Activated CD8-positive, alpha-beta T cell treated with anti-CD3 and anti-CD28 coated beads for 36 hours (primary cell): ENCODE measurements around the gene RRAD. TPM values are rescaled to one million over a fixed set of nuclear protein-coding genes. Genes with fewer than 3 reads are reported as not detected.
A peak's percentile ranks its signal among the peaks of the same experiment; 100 is the strongest.

Experiments used
- ATAC-seq: fragments of 200-7000 bp; cut with Tn5 transposase; one replicate; pipeline ENCODE4 v1.10.0; 2021; ENCODE audit warnings: mild to moderate bottlenecking, moderate library complexity
- CTCF ChIA-PET: fragments of 350-600 bp; sonication (Branson Sonifier 250); formaldehyde crosslinking; loops from one replicate; lab custom pipeline; 2021; ENCODE audit warnings: antibody characterized with exemption; lab: Charles Lee
- POLR2A ChIA-PET: fragments of 350-600 bp; sonication (Branson Sonifier 250); formaldehyde crosslinking; loops from one replicate; lab custom pipeline; 2021; ENCODE audit warnings: antibody characterized with exemption; lab: Charles Lee
- DNase-seq: peaks from one replicate; pipeline ENCODE4 v3.0.0-alpha.2; 2020
- H3K27ac Mint-ChIP-seq: one replicate; pipeline ENCODE4 v1.8.0; 2021; ENCODE audit warnings: mild to moderate bottlenecking, mixed read lengths
- H3K27me3 Mint-ChIP-seq: one replicate; pipeline ENCODE4 v1.8.0; 2021; ENCODE audit warnings: mixed read lengths
- H3K36me3 Mint-ChIP-seq: one replicate; pipeline ENCODE4 v1.8.0; 2021; ENCODE audit warnings: low read depth, mixed read lengths
- H3K4me1 Mint-ChIP-seq: one replicate; pipeline ENCODE4 v1.8.0; 2021; ENCODE audit warnings: low read depth, mixed read lengths
- H3K4me3 Mint-ChIP-seq: one replicate; pipeline ENCODE4 v1.8.0; 2021; ENCODE audit warnings: mild to moderate bottlenecking, moderate library complexity, mixed read lengths
- H3K9me3 Mint-ChIP-seq: one replicate; pipeline ENCODE4 v1.8.0; 2021; ENCODE audit warnings: mixed read lengths
- CTCF ChIP-seq: fragments of 200-600 bp; IDR thresholded peaks from one replicate; pipeline ENCODE4 v1.8.0; 2022; ENCODE audit warnings: antibody characterized with exemption, mild to moderate bottlenecking
- intact Hi-C: fragments of 100-400 bp; cut with micrococcal nuclease; formaldehyde crosslinking; loops from one replicate; pipeline ENCODE4 v1.10.0; 2022
- total RNA-seq, 2 experiments: library from RNA; stranded (reverse); gene quantifications; one replicate each; pipeline ENCODE4 v1.2.3, GENCODE V29; 2021

RRAD gene
- total RNA-seq, 2 experiments from 2014 or later, result 0.61 to 1.1 TPM

- CTCF ChIA-PET, result interaction anchor here (1.1 to 1.4 kb wide), 3 partner anchors 9 to 75 kb away, joined by 3 to 5 read pairs (median 5); partner anchors contain the start of gene NAE1
- Mint-ChIP-seq H3K27me3 (no peaks in the 10 kb centered on the region), H3K27ac (no peak overlapping the region), H3K9me3 (no peaks in the 10 kb centered on the region), H3K4me1 (peaks cover 8% of the 10 kb centered on the region), H3K36me3 (no peaks in the 10 kb centered on the region), H3K4me3 (no peak overlapping the region)
- intact Hi-C loops, result no loop called here
- POLR2A ChIA-PET, result interaction anchor here (1.7 kb wide), 1 partner anchor 9 kb away, joined by 4 read pairs; no protein-coding TSS in a partner anchor
- no peak for TF ChIP-seq CTCF
- DNase-seq (peak; percentile 74), ATAC-seq (peak; percentile 75)
These were observed 19.4 kb downstream of the RRAD start for GRCh38 chr16:66905633-66906539.

GRCh38 chr16:66904846-66905632 lies 20.3 kb downstream of the RRAD start:
- Mint-ChIP-seq H3K4me1 (peaks cover 8% of the 10 kb centered on the region), H3K9me3 (no peaks in the 10 kb centered on the region), H3K4me3 (no peak overlapping the region), H3K27ac (no peak overlapping the region), H3K36me3 (no peaks in the 10 kb centered on the region), H3K27me3 (no peaks in the 10 kb centered on the region)
- no peak for TF ChIP-seq CTCF
- POLR2A ChIA-PET, result interaction anchor here (1.0 to 1.7 kb wide), 3 partner anchors 10 to 30 kb away, joined by 3 to 5 read pairs (median 4); no protein-coding TSS in a partner anchor
- no peak for ATAC-seq
- DNase-seq, result no peak
- intact Hi-C loops, result no loop called here
- CTCF ChIA-PET, result interaction anchor here (1.2 to 2.3 kb wide), 3 partner anchors 9 to 74 kb away, joined by 3 to 7 read pairs (median 5); partner anchors contain the start of gene NAE1

GRCh38 chr16:66904428-66904845 lies 20.9 kb downstream of the RRAD start:
- H3K9me3 Mint-ChIP-seq, result no peaks in the 10 kb centered on the region
- H3K4me1 Mint-ChIP-seq, result peaks cover 8% of the 10 kb centered on the region
- POLR2A ChIA-PET, result interaction anchor here (1.0 to 1.7 kb wide), 3 partner anchors 11 to 30 kb away, joined by 3 to 5 read pairs (median 4); no protein-coding TSS in a partner anchor
- H3K27me3 Mint-ChIP-seq, result no peaks in the 10 kb centered on the region
- intact Hi-C loops, result no loop called here
- no peak for DNase-seq
- no peaks in the 10 kb centered on the region for H3K36me3 Mint-ChIP-seq
- ATAC-seq, result no peak
- TF ChIP-seq CTCF, result no peak
- no peak overlapping the region for H3K27ac Mint-ChIP-seq
- CTCF ChIA-PET, result interaction anchor here (1.3 to 2.3 kb wide), 2 partner anchors 9 to 21 kb away, joined by 3 to 7 read pairs; no protein-coding TSS in a partner anchor
- H3K4me3 Mint-ChIP-seq, result no peak overlapping the region

- Mint-ChIP-seq H3K36me3 (no peaks in the 10 kb centered on the region), H3K4me3 (no peak overlapping the region), H3K27me3 (no peaks in the 10 kb centered on the region), H3K9me3 (no peaks in the 10 kb centered on the region), H3K27ac (no peak overlapping the region), H3K4me1 (peaks cover 8% of the 10 kb centered on the region)
- DNase-seq (no peak), ATAC-seq (no peak)
- POLR2A ChIA-PET, result interaction anchor here (1.2 to 1.7 kb wide), 3 partner anchors 12 to 29 kb away, joined by 4 to 5 read pairs (median 4); no protein-coding TSS in a partner anchor
- CTCF ChIA-PET, result interaction anchor here (1.3 to 2.3 kb wide), 2 partner anchors 9 to 22 kb away, joined by 3 to 7 read pairs; no protein-coding TSS in a partner anchor
- no peak for TF ChIP-seq CTCF
- intact Hi-C loops, result no loop called here
These were observed 21.5 kb downstream of the RRAD start for GRCh38 chr16:66903544-66904427.
